GM23338 (cell line): ENCODE data around the gene PPP6R2. TPM values are rescaled to one million over a fixed set of nuclear protein-coding genes. Genes with fewer than 3 reads are reported as not detected.
"Not testable (repeated sequence)": the region's sequence is repeated elsewhere in the genome, so short reads cannot be mapped to it uniquely, and the experiment has no call there.

ENCODE experiments used
- ATAC-seq: fragments of 200-7000 bp; cut with Tn5 transposase; 3 replicates; pipeline ENCODE4 v1.9.1; 2020
- DNase-seq: peaks from one replicate; pipeline ENCODE4 v3.0.0-alpha.2; 2015; ENCODE audit warnings: low spot score
- H2AFZ ChIP-seq: fragments of 200-600 bp; sonication (generic); 2 replicates; pipeline ENCODE4 v1.8.0; 2016; ENCODE audit warnings: antibody characterized with exemption, mild to moderate bottlenecking, moderate library complexity
- H3F3A ChIP-seq: fragments of 200-600 bp; sonication (generic); replicated peaks from 2 replicates; pipeline ENCODE4 v1.8.0; 2017; ENCODE audit warnings: antibody characterized with exemption, mixed run types, low read depth
- H3K27ac ChIP-seq: fragments of 200-600 bp; sonication (generic); 2 replicates; pipeline ENCODE4 v1.6.1; 2016; ENCODE audit warnings: low read depth
- H3K27me3 ChIP-seq: fragments of 200-600 bp; sonication (generic); 2 replicates; pipeline ENCODE4 v1.8.0; 2016; ENCODE audit warnings: mild to moderate bottlenecking, mixed run types, moderate library complexity; ENCODE audit not compliant: insufficient read depth
- H3K36me3 ChIP-seq: fragments of 200-600 bp; sonication (generic); 2 replicates; pipeline ENCODE4 v1.8.0; 2016; ENCODE audit warnings: mild to moderate bottlenecking; ENCODE audit not compliant: insufficient read depth
- H3K4me1 ChIP-seq: fragments of 200-600 bp; sonication (generic); 2 replicates; pipeline ENCODE4 v1.8.0; 2016; ENCODE audit warnings: mild to moderate bottlenecking, moderate library complexity; ENCODE audit not compliant: insufficient read depth
- H3K4me2 ChIP-seq: fragments of 200-600 bp; sonication (generic); 2 replicates; pipeline ENCODE4 v1.7.1; 2017; ENCODE audit warnings: mixed run types
- H3K4me3 ChIP-seq: fragments of 200-600 bp; sonication (generic); 2 replicates; pipeline ENCODE4 v1.6.1; 2016; ENCODE audit warnings: mixed run types
- H3K79me2 ChIP-seq: fragments of 200-600 bp; sonication (generic); replicated peaks from 2 replicates; pipeline ENCODE4 v1.8.0; 2017; ENCODE audit warnings: mild to moderate bottlenecking; ENCODE audit not compliant: insufficient read depth
- H3K9me2 ChIP-seq: fragments of 200-600 bp; sonication (generic); 2 replicates; pipeline ENCODE4 v1.8.0; 2017; ENCODE audit not compliant: insufficient read depth
- H4K20me1 ChIP-seq: fragments of 200-600 bp; sonication (generic); replicated peaks from 2 replicates; pipeline ENCODE4 v1.8.0; 2017; ENCODE audit warnings: mild to moderate bottlenecking; ENCODE audit not compliant: insufficient read depth
- H3K27ac Mint-ChIP-seq: 2 replicates; pipeline ENCODE4 v1.8.0; 2020; ENCODE audit warnings: inconsistent platforms, mild to moderate bottlenecking, moderate library complexity, mixed read lengths
- H3K27me3 Mint-ChIP-seq: 3 replicates; pipeline ENCODE4 v1.8.0; 2022; ENCODE audit warnings: low read depth, mild to moderate bottlenecking, moderate library complexity, mixed read lengths, inconsistent platforms; ENCODE audit not compliant: insufficient read depth, poor library complexity
- H3K36me3 Mint-ChIP-seq: 3 replicates; pipeline ENCODE4 v1.8.0; 2021; ENCODE audit warnings: low read depth, mild to moderate bottlenecking, inconsistent platforms, moderate library complexity, mixed read lengths
- H3K4me1 Mint-ChIP-seq: 3 replicates; pipeline ENCODE4 v1.8.0; 2020; ENCODE audit warnings: mild to moderate bottlenecking, inconsistent platforms, mixed read lengths
- H3K4me3 Mint-ChIP-seq: 3 replicates; pipeline ENCODE4 v1.8.0; 2021; ENCODE audit warnings: moderate library complexity, mild to moderate bottlenecking, inconsistent platforms, mixed read lengths
- H3K9me3 Mint-ChIP-seq: 3 replicates; pipeline ENCODE4 v1.8.0; 2020; ENCODE audit warnings: moderate library complexity, mild to moderate bottlenecking, inconsistent platforms, mixed read lengths
- CTCF ChIP-seq, 2 experiments: fragments of 200-600 bp in 1 of 2; sonication (generic) in 1 of 2; conservative IDR thresholded peaks; 2 replicates each; pipeline versions ENCODE4 v1.5.1 to v1.6.1; 2016 to 2017; ENCODE audit warnings: antibody characterized with exemption in 2 of 2, low read depth in 2 of 2, mild to moderate bottlenecking in 2 of 2, moderate library complexity in 1 of 2
- EZH2phosphoT487 ChIP-seq: fragments of 200-600 bp; sonication (generic); IDR thresholded peaks from one replicate; pipeline ENCODE4 v1.8.1; 2018; ENCODE audit warnings: antibody characterized with exemption; ENCODE audit not compliant: unreplicated experiment
- JUNB ChIP-seq: IDR thresholded peaks from one replicate; pipeline ENCODE4 v1.6.1; 2016; ENCODE audit warnings: antibody characterized with exemption; ENCODE audit not compliant: unreplicated experiment
- NANOG ChIP-seq: IDR thresholded peaks from 2 replicates; pipeline ENCODE4 v1.6.1; 2016; ENCODE audit warnings: antibody characterized with exemption, borderline replicate concordance
- POLR2AphosphoS5 ChIP-seq: IDR thresholded peaks from 2 replicates; pipeline ENCODE4 v1.6.1; 2016; ENCODE audit warnings: antibody characterized with exemption, low read depth
- STAT1 ChIP-seq: IDR thresholded peaks from one replicate; pipeline ENCODE4 v1.6.1; 2016; ENCODE audit warnings: antibody characterized with exemption; ENCODE audit not compliant: unreplicated experiment
- ZNF114 ChIP-seq: fragments of 250-450 bp; sonication (Bioruptor Pico); IDR thresholded peaks from 2 replicates; pipeline ENCODE4 v1.5.0; 2020; ENCODE audit warnings: mild to moderate bottlenecking, moderate library complexity
- ZNF462 ChIP-seq: fragments of 250-450 bp; sonication (Bioruptor Pico); IDR thresholded peaks from 2 replicates; pipeline ENCODE4 v1.5.0; 2020; ENCODE audit warnings: mild to moderate bottlenecking, moderate library complexity
- polyA plus RNA-seq: library from polyadenylated mRNA; unstranded; fragments of >200 nt; fragmentation: Nextera tagmentation; extraction: Ambion mirVana; gene quantifications from 2 replicates; pipeline ENCODE4 v1.2.1, GENCODE V29; 2016
- total RNA-seq: library from RNA; depleted of rRNA; stranded (reverse); fragments of >200 nt; shearing (Covaris generic); gene quantifications from 2 replicates; pipeline ENCODE4 v1.2.3, GENCODE V29; 2014

Gene PPP6R2
- total and polyA plus RNA-seq, 2 experiments from 2014 or later = 11.9 to 45.8 TPM

GRCh38 chr22:50406416-50407170 lies 63.5 kb downstream of the PPP6R2 start (continued):
- TF ChIP-seq STAT1 (no peak), EZH2phosphoT487 (no peak), POLR2AphosphoS5 (no peak), JUNB (no peak)

- Mint-ChIP-seq H3K27ac (no peak overlapping the region), H3K4me3 (no peak overlapping the region), H3K4me1 (no peaks in the 10 kb centered on the region), H3K9me3 (no peaks in the 10 kb centered on the region), H3K36me3 (peaks cover 28% of the 10 kb centered on the region), H3K27me3 (peaks cover 10% of the 10 kb centered on the region)
- no peaks in the 10 kb centered on the region; the same call in 1 of the 2 replicates for H3K79me2 ChIP-seq
- no peak overlapping the region for H3K4me3 ChIP-seq
- no peaks in the 10 kb centered on the region for H3K36me3 ChIP-seq
- TF ChIP-seq NANOG (no peak), EZH2phosphoT487 (no peak), ZNF462 (CRISPR knock-in tag) (no peak), ZNF114 (no peak), CTCF (conservative IDR thresholded peaks at IDR 0.05; ENCODE audit: low read depth in 2 of 2) (no peak)
- no peaks in the 10 kb centered on the region for H3F3A ChIP-seq
- H4K20me1 ChIP-seq = peaks cover 4% of the 10 kb centered on the region; the same call in 1 of the 2 replicates
- no peaks in the 10 kb centered on the region for H3K4me1 ChIP-seq
- no peak for DNase-seq
- no peaks in the 10 kb centered on the region for H3K9me2 ChIP-seq
- no peak overlapping the region for H3K4me2 ChIP-seq
- no peak overlapping the region for H3K27ac ChIP-seq
- H2AFZ ChIP-seq = no peak overlapping the region
- no peak for ATAC-seq
- no peaks in the 10 kb centered on the region for H3K27me3 ChIP-seq
Observed at GRCh38 chr22:50408311-50408710, 65.2 kb downstream of the PPP6R2 start.

- not testable (repeated sequence) for H3K27ac Mint-ChIP-seq, H3K9me3 Mint-ChIP-seq, H3K4me3 Mint-ChIP-seq, DNase-seq, H3K4me1 ChIP-seq, H2AFZ ChIP-seq, H3K4me1 Mint-ChIP-seq, H3K36me3 ChIP-seq, H3K27me3 ChIP-seq, ATAC-seq, H3K4me3 ChIP-seq, H4K20me1 ChIP-seq, H3K27me3 Mint-ChIP-seq, H3K79me2 ChIP-seq, H3K9me2 ChIP-seq, H3K4me2 ChIP-seq, H3K27ac ChIP-seq, H3F3A ChIP-seq
- peaks cover 28% of the 10 kb centered on the region for H3K36me3 Mint-ChIP-seq
Observed at GRCh38 chr22:50408954-50409353, 65.8 kb downstream of the PPP6R2 start.
